SU-DHL-6 (cell line): ENCODE data around the gene GPRIN3.

Experiments used
- H2AFZ ChIP-seq: fragments of 200-600 bp; sonication (generic); 2 replicates; pipeline ENCODE4 v1.6.1; 2014; ENCODE audit warnings: low read depth, mild to moderate bottlenecking, moderate library complexity, mixed read lengths, antibody characterized with exemption, low read length; ENCODE audit not compliant: severe bottlenecking
- H3F3A ChIP-seq: fragments of 200-600 bp; shearing (Covaris generic); 2 replicates; pipeline ENCODE4 v1.6.0; 2016; ENCODE audit warnings: antibody characterized with exemption, mild to moderate bottlenecking; ENCODE audit not compliant: insufficient read depth
- H3K27ac ChIP-seq: fragments of 200-600 bp; sonication (generic); 2 replicates; pipeline ENCODE4 v1.5.1; 2016; ENCODE audit warnings: low read depth, mild to moderate bottlenecking, low read length, moderate library complexity, mixed read lengths
- H3K27me3 ChIP-seq: fragments of 200-600 bp; sonication (generic), shearing (Covaris generic); 2 replicates; pipeline ENCODE4 v1.6.0; 2014; ENCODE audit warnings: mild to moderate bottlenecking, low read length
- H3K36me3 ChIP-seq: fragments of 200-600 bp; sonication (generic); 2 replicates; pipeline ENCODE4 v1.6.1; 2014; ENCODE audit warnings: mild to moderate bottlenecking, low read length, mixed read lengths
- H3K4me2 ChIP-seq: fragments of 300-600, 200-600 bp; shearing (Covaris generic), sonication (generic); 2 replicates; pipeline ENCODE4 v1.6.0; 2014; ENCODE audit warnings: low read length, low read depth, mild to moderate bottlenecking; ENCODE audit not compliant: poor library complexity, severe bottlenecking
- H3K4me3 ChIP-seq: fragments of 200-600 bp; sonication (generic); 2 replicates; pipeline ENCODE4 v1.5.1; 2014; ENCODE audit warnings: antibody characterized with exemption, low read length, mild to moderate bottlenecking, mixed read lengths; ENCODE audit not compliant: insufficient read depth, poor library complexity, severe bottlenecking
- H3K79me2 ChIP-seq: fragments of 200-600 bp; sonication (generic); 2 replicates; pipeline ENCODE4 v1.6.1; 2014; ENCODE audit warnings: mild to moderate bottlenecking, low read length, moderate library complexity; ENCODE audit not compliant: insufficient read depth
- H3K9ac ChIP-seq: fragments of 200-600 bp; sonication (generic); 2 replicates; pipeline ENCODE4 v1.7.0; 2014; ENCODE audit warnings: mild to moderate bottlenecking, low read length
- H3K9me2 ChIP-seq: fragments of 200-600 bp; sonication (generic); replicated peaks from 2 replicates; pipeline ENCODE4 v1.6.1; 2014; ENCODE audit warnings: low read length; ENCODE audit not compliant: insufficient read depth
- H3K9me3 ChIP-seq: fragments of 200-600 bp; sonication (generic); 2 replicates; pipeline ENCODE4 v1.6.1; 2014; ENCODE audit warnings: low read length, mixed read lengths; ENCODE audit not compliant: insufficient read depth
- H4K20me1 ChIP-seq: fragments of 200-600 bp; sonication (generic); 2 replicates; pipeline ENCODE4 v1.6.1; 2014; ENCODE audit warnings: low read depth, mild to moderate bottlenecking, antibody characterized with exemption, low read length, moderate library complexity, mixed read lengths
- EZH2phosphoT487 ChIP-seq: fragments of 200-600 bp; sonication (generic), shearing (Covaris generic); conservative IDR thresholded peaks from 2 replicates; pipeline ENCODE4 v1.6.1; 2018; ENCODE audit warnings: mild to moderate bottlenecking, antibody characterized with exemption, low read length, moderate library complexity, mixed read lengths
- TF ChIP-seq, protein P1 (sequence below): fragments of 200-600 bp; sonication (generic); IDR thresholded peaks from one replicate; pipeline ENCODE4 v1.5.1; 2017; ENCODE audit warnings: antibody characterized with exemption, mild to moderate bottlenecking, low read length, moderate library complexity; ENCODE audit not compliant: insufficient read depth, poor library complexity, severe bottlenecking

Gene GPRIN3

DNA sequence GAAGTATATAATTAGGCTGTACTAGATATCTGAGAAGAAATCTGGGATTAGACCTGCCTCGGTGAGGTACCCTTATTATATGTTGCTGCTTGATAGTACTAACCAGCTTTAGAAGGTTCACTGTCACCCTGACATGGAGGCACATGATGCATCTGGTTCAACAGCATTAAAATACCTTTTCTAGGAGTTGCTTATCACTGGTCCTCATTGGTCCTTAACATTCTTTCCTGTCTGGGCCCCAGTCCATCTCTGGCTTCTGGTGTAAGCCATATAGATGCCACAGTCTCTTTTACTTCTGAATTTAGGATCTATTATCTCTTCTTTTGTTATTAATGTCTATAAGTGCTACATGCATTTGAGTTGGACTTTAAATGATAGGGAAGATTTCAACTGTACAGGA, 40.2 kb downstream of the GPRIN3 start:
- no peak overlapping the region for H3K9ac ChIP-seq
- TF ChIP-seq, protein P1, sequence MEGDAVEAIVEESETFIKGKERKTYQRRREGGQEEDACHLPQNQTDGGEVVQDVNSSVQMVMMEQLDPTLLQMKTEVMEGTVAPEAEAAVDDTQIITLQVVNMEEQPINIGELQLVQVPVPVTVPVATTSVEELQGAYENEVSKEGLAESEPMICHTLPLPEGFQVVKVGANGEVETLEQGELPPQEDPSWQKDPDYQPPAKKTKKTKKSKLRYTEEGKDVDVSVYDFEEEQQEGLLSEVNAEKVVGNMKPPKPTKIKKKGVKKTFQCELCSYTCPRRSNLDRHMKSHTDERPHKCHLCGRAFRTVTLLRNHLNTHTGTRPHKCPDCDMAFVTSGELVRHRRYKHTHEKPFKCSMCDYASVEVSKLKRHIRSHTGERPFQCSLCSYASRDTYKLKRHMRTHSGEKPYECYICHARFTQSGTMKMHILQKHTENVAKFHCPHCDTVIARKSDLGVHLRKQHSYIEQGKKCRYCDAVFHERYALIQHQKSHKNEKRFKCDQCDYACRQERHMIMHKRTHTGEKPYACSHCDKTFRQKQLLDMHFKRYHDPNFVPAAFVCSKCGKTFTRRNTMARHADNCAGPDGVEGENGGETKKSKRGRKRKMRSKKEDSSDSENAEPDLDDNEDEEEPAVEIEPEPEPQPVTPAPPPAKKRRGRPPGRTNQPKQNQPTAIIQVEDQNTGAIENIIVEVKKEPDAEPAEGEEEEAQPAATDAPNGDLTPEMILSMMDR = no peak
- no peak for TF ChIP-seq EZH2phosphoT487
- H3K4me3 ChIP-seq = no peak overlapping the region
- no peaks in the 10 kb centered on the region for H4K20me1 ChIP-seq
- no peak overlapping the region for H3K27ac ChIP-seq
- H3K36me3 ChIP-seq = no peaks in the 10 kb centered on the region
- H3K27me3 ChIP-seq = no peaks in the 10 kb centered on the region
- no peaks in the 10 kb centered on the region for H3K9me3 ChIP-seq
- H3K79me2 ChIP-seq = no peaks in the 10 kb centered on the region
- no peak overlapping the region for H3K4me2 ChIP-seq
- H3F3A ChIP-seq = no peaks in the 10 kb centered on the region
- no peak overlapping the region for H2AFZ ChIP-seq
- H3K9me2 ChIP-seq = no peaks in the 10 kb centered on the region

DNA sequence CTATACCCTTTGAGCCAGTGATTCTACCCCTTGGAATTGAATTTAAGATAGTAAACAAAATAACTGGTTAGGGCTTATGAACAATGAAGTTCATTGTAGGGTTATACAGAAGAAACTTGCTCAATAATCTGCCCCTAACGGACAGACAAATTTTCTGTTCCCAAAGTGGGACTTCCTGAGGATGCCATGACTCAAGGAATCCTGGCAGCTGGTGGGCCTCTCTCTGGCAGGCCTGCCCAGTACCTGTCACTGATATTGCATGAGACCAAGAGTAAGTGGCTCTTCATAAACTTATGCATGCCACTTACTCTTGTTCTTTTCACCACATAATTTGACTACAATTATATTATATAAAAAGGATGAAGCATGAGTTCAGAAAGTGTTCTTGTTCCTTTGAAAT, 41.5 kb downstream of the GPRIN3 start:
- Histone ChIP-seq H3K9me2 (no peaks in the 10 kb centered on the region), H3K9ac (no peak overlapping the region), H3K27ac (no peak overlapping the region), H3K4me3 (no peak overlapping the region), H2AFZ (no peak overlapping the region), H3K9me3 (no peaks in the 10 kb centered on the region), H4K20me1 (no peaks in the 10 kb centered on the region), H3K36me3 (no peaks in the 10 kb centered on the region), H3K4me2 (no peak overlapping the region), H3F3A (no peaks in the 10 kb centered on the region), H3K27me3 (no peaks in the 10 kb centered on the region), H3K79me2 (no peaks in the 10 kb centered on the region)
- TF ChIP-seq, protein P1 = no peak
- TF ChIP-seq EZH2phosphoT487 = no peak

DNA sequence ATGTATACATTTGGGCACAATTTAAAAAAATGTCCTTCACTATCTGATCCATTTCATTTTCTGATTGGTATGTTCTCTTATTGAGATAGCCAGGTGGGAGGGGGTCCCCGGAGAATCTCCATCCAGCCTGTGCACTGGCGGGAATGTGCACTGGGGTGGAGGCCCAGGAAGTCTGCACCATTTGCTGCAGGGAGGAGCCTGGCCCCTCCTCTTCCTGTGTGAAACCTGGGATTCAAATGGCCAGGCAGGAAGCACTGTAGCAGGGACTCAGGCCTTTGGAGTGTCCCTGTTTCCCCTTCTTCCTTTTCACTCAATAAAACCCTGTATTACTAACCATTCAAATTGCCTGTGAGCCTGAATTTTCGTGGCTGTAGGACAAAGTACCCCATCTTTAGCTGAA, 44.3 kb downstream of the GPRIN3 start:
- Histone ChIP-seq H3K4me2 (no peak overlapping the region), H3K9ac (no peak overlapping the region), H3K27ac (no peak overlapping the region), H3K79me2 (no peaks in the 10 kb centered on the region), H2AFZ (no peak overlapping the region), H3K9me2 (no peaks in the 10 kb centered on the region), H4K20me1 (no peaks in the 10 kb centered on the region), H3F3A (no peaks in the 10 kb centered on the region), H3K36me3 (no peaks in the 10 kb centered on the region), H3K4me3 (no peak overlapping the region), H3K27me3 (no peaks in the 10 kb centered on the region), H3K9me3 (no peaks in the 10 kb centered on the region)
- TF ChIP-seq, protein P1 = no peak
- TF ChIP-seq EZH2phosphoT487 = no peak
